HepG2 (cell line): ENCODE results near the gene S100A5. TPM values are rescaled to one million over a fixed set of nuclear protein-coding genes. Genes with fewer than 3 reads are reported as not detected.

Experiments
- GTF2F1 ChIP-seq: fragments of 150-350 bp; IDR thresholded peaks from 2 replicates; pipeline ENCODE4 v1.6.1; 2014; ENCODE audit warnings: low read length
- HDAC2 ChIP-seq: sonication (generic); formaldehyde crosslinking; IDR thresholded peaks from 2 replicates; pipeline ENCODE4 v1.4.0; 2020; ENCODE audit warnings: missing genetic modification reagents
- HDAC6 ChIP-seq: fragments of 200-600 bp; sonication (generic); IDR thresholded peaks from 2 replicates; pipeline ENCODE4 v1.7.0; 2017; ENCODE audit warnings: mild to moderate bottlenecking, antibody characterized with exemption, low read length, low read depth
- KDM2A ChIP-seq: sonication (generic); formaldehyde crosslinking; IDR thresholded peaks from 2 replicates; pipeline ENCODE4 v1.4.0; 2020; ENCODE audit warnings: low read depth, missing genetic modification reagents, borderline replicate concordance
- NFYC ChIP-seq: IDR thresholded peaks from 2 replicates; pipeline ENCODE4 v1.6.1; 2016; ENCODE audit warnings: missing genetic modification reagents, missing compliant biosample characterization
- PHF5A ChIP-seq: IDR thresholded peaks from one replicate; pipeline ENCODE4 v1.6.1; 2018; ENCODE audit warnings: low read depth, missing genetic modification reagents; ENCODE audit not compliant: unreplicated experiment
- POLR2G ChIP-seq: fragments of 200-400 bp; formaldehyde crosslinking; IDR thresholded peaks from 2 replicates; pipeline ENCODE4 v1.6.1; 2018; ENCODE audit warnings: mild to moderate bottlenecking, low read depth, low read length, moderate library complexity
- RBFOX2 ChIP-seq: fragments of 200-400 bp; formaldehyde crosslinking; IDR thresholded peaks from 2 replicates; pipeline ENCODE4 v1.6.1; 2017; ENCODE audit warnings: low read depth, mild to moderate bottlenecking, low read length
- SPEN ChIP-seq: sonication (generic); formaldehyde crosslinking; IDR thresholded peaks from 2 replicates; pipeline ENCODE4 v1.5.1; 2020; ENCODE audit warnings: low read depth, mild to moderate bottlenecking, missing genetic modification reagents
- XRCC5 ChIP-seq: fragments of 200-400 bp; formaldehyde crosslinking; optimal IDR thresholded peaks from 2 replicates; pipeline ENCODE3; 2017; ENCODE audit warnings: mild to moderate bottlenecking, low read length
- ZBTB8A ChIP-seq: sonication (generic); formaldehyde crosslinking; IDR thresholded peaks from 2 replicates; pipeline ENCODE4 v1.4.0; 2020; ENCODE audit warnings: mild to moderate bottlenecking, low read depth, missing genetic modification reagents, borderline replicate concordance
- ZNF557 ChIP-seq: sonication (generic); formaldehyde crosslinking; IDR thresholded peaks from 2 replicates; pipeline ENCODE4 v1.4.0; 2020; ENCODE audit warnings: missing genetic modification reagents
- ZNF788 ChIP-seq: sonication (generic); formaldehyde crosslinking; IDR thresholded peaks from 2 replicates; pipeline ENCODE4 v1.5.0; 2020; ENCODE audit warnings: mild to moderate bottlenecking, missing genetic modification reagents, borderline replicate concordance
- polyA plus RNA-seq, 8 experiments: library from polyadenylated mRNA; depleted of rRNA in 3 of 8; stranded (reverse) in 7 of 8; unstranded in 1 of 8; fragments of >200 nt; fragmentation: Illumina TruSeq in 4 of 8; extraction: Trizol in 4 of 8; gene quantifications; 2 replicates each; pipeline versions ENCODE4 v1.2.1 to v1.2.3, GENCODE V29; 2011 to 2016; ENCODE audit warnings: low read depth in 4 of 8, missing spikeins in 1 of 8, mixed read lengths in 1 of 8; ENCODE audit not compliant: insufficient read depth in 1 of 8
- total RNA-seq, 5 experiments: library from RNA; depleted of rRNA; stranded (reverse); fragments of >200 nt; fragmentation: Illumina TruSeq; extraction: Trizol; gene quantifications; 2 replicates each; pipeline ENCODE4 v1.2.3, GENCODE V29; 2016; ENCODE audit warnings: low read depth in 1 of 5
- TF ChIP-seq, protein P1 (sequence below): IDR thresholded peaks from 2 replicates; pipeline ENCODE4 v1.6.1; 2016; ENCODE audit warnings: low read depth
- TF ChIP-seq, protein P2 (sequence below): sonication (generic); formaldehyde crosslinking; IDR thresholded peaks from 2 replicates; pipeline ENCODE4 v1.4.0; 2020; ENCODE audit warnings: mild to moderate bottlenecking, low read depth, missing genetic modification reagents
- TF ChIP-seq, protein P3 (sequence below): IDR thresholded peaks from 2 replicates; pipeline ENCODE4 v1.6.1; 2016; ENCODE audit warnings: low read depth, missing genetic modification reagents, missing compliant biosample characterization
- TF ChIP-seq, protein P4 (sequence below): IDR thresholded peaks from 2 replicates; pipeline ENCODE4 v1.6.1; 2016; ENCODE audit warnings: missing genetic modification reagents, missing compliant biosample characterization
- TF ChIP-seq, protein P5 (sequence below): sonication (generic); formaldehyde crosslinking; IDR thresholded peaks from 2 replicates; pipeline ENCODE4 v1.8.1; 2023; ENCODE audit warnings: missing genetic modification reagents, mild to moderate bottlenecking, borderline replicate concordance

Gene S100A5
- total and polyA plus RNA-seq, 2 of the 13 experiments (the other 11 are each of a cell fraction or from before 2014, with no cell fraction given) = not detected

DNA sequence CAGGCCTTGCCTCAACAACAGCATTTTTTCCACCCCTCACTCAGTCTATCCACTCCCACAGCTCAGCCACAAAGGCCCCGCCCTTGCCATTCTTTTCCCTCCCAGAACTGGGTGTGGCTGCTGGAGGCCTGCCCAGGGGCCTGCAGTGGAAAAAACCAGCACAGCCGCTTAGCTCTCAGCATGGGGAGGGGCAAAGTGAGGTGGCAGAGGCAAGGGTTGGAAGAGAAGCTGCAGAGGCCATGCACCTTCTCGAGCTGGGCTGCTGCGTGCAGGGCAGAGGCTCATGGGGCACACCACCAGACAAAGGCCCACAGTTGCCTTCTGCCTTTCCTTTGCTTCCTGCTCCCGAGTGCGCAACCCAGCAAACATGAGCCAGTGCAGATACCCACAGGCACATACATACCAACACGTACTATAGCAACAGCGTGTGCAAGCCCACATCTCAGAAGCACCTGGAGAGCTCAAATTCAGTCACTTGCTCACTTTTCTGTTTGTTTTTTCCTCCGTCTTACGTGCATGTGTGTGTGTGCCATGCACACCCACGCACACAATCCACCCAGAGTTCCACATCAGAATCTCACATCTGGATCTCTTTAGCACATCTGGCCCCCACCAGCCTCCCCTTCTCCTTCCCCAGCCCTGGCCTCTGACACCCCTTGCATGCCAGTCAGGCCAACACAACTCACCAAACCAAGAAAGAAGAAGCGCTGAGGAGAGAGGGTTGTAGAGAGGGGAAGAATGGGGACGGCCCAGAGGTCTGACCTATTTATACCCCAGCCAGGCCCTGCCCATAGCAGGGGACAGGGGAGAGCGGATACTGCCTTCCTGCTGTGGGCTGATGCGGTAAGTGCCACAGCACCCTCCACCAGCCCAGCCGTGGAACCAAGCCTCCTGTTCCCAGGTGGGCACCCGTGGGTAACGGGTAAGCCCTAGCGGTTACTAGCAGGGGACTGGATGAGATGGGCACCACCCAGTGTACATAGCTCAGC is 4.6 kb upstream of the S100A5 start, which contains the start of gene S100A4 (continued):
- TF ChIP-seq, protein P1, sequence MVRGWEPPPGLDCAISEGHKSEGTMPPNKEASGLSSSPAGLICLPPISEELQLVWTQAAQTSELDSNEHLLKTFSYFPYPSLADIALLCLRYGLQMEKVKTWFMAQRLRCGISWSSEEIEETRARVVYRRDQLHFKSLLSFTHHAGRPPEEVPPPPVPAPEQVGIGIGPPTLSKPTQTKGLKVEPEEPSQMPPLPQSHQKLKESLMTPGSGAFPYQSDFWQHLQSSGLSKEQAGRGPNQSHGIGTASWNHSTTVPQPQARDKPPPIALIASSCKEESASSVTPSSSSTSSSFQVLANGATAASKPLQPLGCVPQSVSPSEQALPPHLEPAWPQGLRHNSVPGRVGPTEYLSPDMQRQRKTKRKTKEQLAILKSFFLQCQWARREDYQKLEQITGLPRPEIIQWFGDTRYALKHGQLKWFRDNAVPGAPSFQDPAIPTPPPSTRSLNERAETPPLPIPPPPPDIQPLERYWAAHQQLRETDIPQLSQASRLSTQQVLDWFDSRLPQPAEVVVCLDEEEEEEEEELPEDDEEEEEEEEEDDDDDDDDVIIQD (CRISPR knock-in tag) = peak; percentile 99; the same call in 1 of the 2 replicates
- TF ChIP-seq ZNF557 (CRISPR knock-in tag) = no peak
- peak; percentile 75; the same call in 1 of the 2 replicates for TF ChIP-seq ZNF788 (CRISPR knock-in tag)
- TF ChIP-seq NFYC (CRISPR knock-in tag) = peak; percentile 34; the same call in 1 of the 2 replicates
- peak; percentile 48; the same call in 1 of the 2 replicates for TF ChIP-seq HDAC2 (CRISPR knock-in tag)
- TF ChIP-seq ZBTB8A (CRISPR knock-in tag) = no peak
- peak; percentile 82 for TF ChIP-seq POLR2G
- TF ChIP-seq PHF5A = peak; percentile 35
- TF ChIP-seq, protein P2, sequence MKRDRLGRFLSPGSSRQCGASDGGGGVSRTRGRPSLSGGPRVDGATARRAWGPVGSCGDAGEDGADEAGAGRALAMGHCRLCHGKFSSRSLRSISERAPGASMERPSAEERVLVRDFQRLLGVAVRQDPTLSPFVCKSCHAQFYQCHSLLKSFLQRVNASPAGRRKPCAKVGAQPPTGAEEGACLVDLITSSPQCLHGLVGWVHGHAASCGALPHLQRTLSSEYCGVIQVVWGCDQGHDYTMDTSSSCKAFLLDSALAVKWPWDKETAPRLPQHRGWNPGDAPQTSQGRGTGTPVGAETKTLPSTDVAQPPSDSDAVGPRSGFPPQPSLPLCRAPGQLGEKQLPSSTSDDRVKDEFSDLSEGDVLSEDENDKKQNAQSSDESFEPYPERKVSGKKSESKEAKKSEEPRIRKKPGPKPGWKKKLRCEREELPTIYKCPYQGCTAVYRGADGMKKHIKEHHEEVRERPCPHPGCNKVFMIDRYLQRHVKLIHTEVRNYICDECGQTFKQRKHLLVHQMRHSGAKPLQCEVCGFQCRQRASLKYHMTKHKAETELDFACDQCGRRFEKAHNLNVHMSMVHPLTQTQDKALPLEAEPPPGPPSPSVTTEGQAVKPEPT (CRISPR knock-in tag) = peak; percentile 65; the same call in 1 of the 2 replicates
- no peak for TF ChIP-seq GTF2F1
- TF ChIP-seq HDAC6 = no peak
- TF ChIP-seq SPEN = peak; percentile 39; the same call in 1 of the 2 replicates
- TF ChIP-seq, protein P3, sequence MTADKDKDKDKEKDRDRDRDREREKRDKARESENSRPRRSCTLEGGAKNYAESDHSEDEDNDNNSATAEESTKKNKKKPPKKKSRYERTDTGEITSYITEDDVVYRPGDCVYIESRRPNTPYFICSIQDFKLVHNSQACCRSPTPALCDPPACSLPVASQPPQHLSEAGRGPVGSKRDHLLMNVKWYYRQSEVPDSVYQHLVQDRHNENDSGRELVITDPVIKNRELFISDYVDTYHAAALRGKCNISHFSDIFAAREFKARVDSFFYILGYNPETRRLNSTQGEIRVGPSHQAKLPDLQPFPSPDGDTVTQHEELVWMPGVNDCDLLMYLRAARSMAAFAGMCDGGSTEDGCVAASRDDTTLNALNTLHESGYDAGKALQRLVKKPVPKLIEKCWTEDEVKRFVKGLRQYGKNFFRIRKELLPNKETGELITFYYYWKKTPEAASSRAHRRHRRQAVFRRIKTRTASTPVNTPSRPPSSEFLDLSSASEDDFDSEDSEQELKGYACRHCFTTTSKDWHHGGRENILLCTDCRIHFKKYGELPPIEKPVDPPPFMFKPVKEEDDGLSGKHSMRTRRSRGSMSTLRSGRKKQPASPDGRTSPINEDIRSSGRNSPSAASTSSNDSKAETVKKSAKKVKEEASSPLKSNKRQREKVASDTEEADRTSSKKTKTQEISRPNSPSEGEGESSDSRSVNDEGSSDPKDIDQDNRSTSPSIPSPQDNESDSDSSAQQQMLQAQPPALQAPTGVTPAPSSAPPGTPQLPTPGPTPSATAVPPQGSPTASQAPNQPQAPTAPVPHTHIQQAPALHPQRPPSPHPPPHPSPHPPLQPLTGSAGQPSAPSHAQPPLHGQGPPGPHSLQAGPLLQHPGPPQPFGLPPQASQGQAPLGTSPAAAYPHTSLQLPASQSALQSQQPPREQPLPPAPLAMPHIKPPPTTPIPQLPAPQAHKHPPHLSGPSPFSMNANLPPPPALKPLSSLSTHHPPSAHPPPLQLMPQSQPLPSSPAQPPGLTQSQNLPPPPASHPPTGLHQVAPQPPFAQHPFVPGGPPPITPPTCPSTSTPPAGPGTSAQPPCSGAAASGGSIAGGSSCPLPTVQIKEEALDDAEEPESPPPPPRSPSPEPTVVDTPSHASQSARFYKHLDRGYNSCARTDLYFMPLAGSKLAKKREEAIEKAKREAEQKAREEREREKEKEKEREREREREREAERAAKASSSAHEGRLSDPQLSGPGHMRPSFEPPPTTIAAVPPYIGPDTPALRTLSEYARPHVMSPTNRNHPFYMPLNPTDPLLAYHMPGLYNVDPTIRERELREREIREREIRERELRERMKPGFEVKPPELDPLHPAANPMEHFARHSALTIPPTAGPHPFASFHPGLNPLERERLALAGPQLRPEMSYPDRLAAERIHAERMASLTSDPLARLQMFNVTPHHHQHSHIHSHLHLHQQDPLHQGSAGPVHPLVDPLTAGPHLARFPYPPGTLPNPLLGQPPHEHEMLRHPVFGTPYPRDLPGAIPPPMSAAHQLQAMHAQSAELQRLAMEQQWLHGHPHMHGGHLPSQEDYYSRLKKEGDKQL = 0 out of 2 replicates have a peak, but pooled peaks have one; percentile 14
- peak; percentile 71 for TF ChIP-seq RBFOX2
- TF ChIP-seq, protein P4, sequence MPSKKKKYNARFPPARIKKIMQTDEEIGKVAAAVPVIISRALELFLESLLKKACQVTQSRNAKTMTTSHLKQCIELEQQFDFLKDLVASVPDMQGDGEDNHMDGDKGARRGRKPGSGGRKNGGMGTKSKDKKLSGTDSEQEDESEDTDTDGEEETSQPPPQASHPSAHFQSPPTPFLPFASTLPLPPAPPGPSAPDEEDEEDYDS (CRISPR knock-in tag) = peak; percentile 59; the same call in 1 of the 2 replicates
- TF ChIP-seq XRCC5 = peak; percentile 90
- TF ChIP-seq KDM2A (CRISPR knock-in tag) = peak; percentile 50; the same call in 1 of the 2 replicates
- TF ChIP-seq, protein P5, sequence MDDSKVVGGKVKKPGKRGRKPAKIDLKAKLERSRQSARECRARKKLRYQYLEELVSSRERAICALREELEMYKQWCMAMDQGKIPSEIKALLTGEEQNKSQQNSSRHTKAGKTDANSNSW (CRISPR knock-in tag) = 0 out of 2 replicates have a peak, but pooled peaks have one; percentile 26
